Measurements from ENCODE around the gene KRCC1. TPM values are rescaled to one million over a fixed set of nuclear protein-coding genes. Genes with fewer than 3 reads are reported as not detected.
A peak's percentile ranks its signal among the peaks of the same experiment; 100 is the strongest.

KRCC1 gene
- total RNA-seq, 2 donors from 2014 or later: 11.7 to 20.3 TPM

DNA sequence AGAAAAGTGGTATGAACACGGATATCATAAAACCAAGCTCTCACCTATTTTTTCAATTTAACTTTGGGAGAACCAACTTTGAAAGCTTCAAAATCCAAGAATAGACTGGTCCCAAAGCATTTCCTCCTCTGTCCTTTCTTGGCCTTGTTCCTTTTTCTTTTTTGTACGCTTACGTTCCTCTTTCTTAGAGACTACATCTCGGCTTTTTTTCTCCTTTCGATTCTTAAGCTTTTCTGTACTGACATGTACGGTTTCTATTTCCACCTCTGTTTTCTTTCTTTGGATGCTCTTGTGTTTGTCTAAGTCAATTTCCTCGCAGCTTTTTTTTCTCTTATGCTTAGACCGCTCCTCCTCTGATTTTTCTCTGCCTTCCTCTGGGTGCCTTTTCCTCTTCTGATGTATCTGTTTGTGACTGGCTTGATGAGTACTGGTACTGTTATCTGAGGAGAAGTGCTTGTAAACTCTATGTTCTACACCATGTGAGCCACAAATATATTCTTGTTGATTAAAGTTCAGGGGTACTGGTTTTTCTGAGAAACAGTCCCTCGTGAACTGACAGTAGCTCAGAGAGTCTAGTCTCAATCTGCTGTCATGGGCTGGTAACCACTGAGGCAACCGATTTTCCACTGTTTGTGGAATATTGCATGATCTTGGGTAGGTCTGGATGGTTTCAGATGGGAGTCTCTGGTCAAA, 27.7 kb downstream of the KRCC1 start:
- Histone ChIP-seq H3K4me1 (ENCODE audit: control insufficient read depth, insufficient read depth, low read length) (no peaks in the 10 kb centered on the region), H3K9ac (ENCODE audit: extremely low read depth, low read length, poor library complexity, severe bottlenecking) (no peak overlapping the region), H3K27me3 (ENCODE audit: control insufficient read depth, insufficient read depth, low read length, poor library complexity, severe bottlenecking) (no peaks in the 10 kb centered on the region), H3K27ac (ENCODE audit: low read depth, low read length) (no peak overlapping the region), H3K9me3 (ENCODE audit: control insufficient read depth, low read length) (no peaks in the 10 kb centered on the region), H3K36me3 (ENCODE audit: control insufficient read depth, insufficient read depth, low read length) (peaks cover 23% of the 10 kb centered on the region), H3K4me3 (ENCODE audit: low read length) (no peak overlapping the region)
- Mint-ChIP-seq H3K9me3 (no peaks in the 10 kb centered on the region), H3K27me3 (ENCODE audit: insufficient read depth) (no peaks in the 10 kb centered on the region), H3K4me3 (no peak overlapping the region), H3K4me1 (no peaks in the 10 kb centered on the region), H3K36me3 (ENCODE audit: low read depth) (peaks cover 22% of the 10 kb centered on the region), H3K27ac (no peak overlapping the region)
- no peak for DNase-seq
- WGBS, 2 experiments (ENCODE audit: insufficient coverage in 1 of 2, insufficient read length in 1 of 2): 92 to 99% methylated on average over 9 to 10 of the region's 10 CpGs
- TF ChIP-seq, protein P1, sequence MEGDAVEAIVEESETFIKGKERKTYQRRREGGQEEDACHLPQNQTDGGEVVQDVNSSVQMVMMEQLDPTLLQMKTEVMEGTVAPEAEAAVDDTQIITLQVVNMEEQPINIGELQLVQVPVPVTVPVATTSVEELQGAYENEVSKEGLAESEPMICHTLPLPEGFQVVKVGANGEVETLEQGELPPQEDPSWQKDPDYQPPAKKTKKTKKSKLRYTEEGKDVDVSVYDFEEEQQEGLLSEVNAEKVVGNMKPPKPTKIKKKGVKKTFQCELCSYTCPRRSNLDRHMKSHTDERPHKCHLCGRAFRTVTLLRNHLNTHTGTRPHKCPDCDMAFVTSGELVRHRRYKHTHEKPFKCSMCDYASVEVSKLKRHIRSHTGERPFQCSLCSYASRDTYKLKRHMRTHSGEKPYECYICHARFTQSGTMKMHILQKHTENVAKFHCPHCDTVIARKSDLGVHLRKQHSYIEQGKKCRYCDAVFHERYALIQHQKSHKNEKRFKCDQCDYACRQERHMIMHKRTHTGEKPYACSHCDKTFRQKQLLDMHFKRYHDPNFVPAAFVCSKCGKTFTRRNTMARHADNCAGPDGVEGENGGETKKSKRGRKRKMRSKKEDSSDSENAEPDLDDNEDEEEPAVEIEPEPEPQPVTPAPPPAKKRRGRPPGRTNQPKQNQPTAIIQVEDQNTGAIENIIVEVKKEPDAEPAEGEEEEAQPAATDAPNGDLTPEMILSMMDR (conservative IDR thresholded peaks at IDR 0.05): no peak

DNA sequence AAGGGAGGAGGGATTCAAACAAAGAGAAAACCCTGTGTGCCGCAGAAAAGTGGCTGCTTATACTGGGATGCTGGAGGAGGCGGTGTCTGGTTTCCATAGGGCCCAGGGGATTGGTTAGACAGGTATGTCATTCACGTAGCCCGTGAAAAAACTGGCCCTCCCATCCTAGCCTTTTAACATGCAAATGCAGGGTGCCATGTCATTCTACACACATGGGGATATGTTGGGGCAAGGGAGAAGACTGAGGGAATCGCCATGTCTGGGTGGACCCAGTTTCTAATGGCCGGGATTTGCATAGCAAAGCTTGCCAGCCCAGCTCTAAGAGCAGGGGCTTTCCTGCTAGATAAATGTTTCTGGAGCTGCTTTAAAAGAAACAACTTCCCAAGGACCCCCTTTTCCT, 31.1 kb downstream of the KRCC1 start:
- Mint-ChIP-seq H3K9me3 (no peaks in the 10 kb centered on the region), H3K4me3 (peak overlapping the region; percentile 21), H3K27ac (no peak overlapping the region), H3K36me3 (ENCODE audit: low read depth) (peaks cover 16% of the 10 kb centered on the region), H3K27me3 (ENCODE audit: insufficient read depth) (no peaks in the 10 kb centered on the region), H3K4me1 (peaks cover 3% of the 10 kb centered on the region)
- TF ChIP-seq, protein P1 (conservative IDR thresholded peaks at IDR 0.05): no peak
- no peak overlapping the region for H3K4me3 ChIP-seq (ENCODE audit: low read length)
- H3K27ac ChIP-seq (ENCODE audit: low read depth, low read length): no peak overlapping the region
- no peaks in the 10 kb centered on the region for H3K27me3 ChIP-seq (ENCODE audit: control insufficient read depth, insufficient read depth, low read length, poor library complexity, severe bottlenecking)
- no peak overlapping the region for H3K9ac ChIP-seq (ENCODE audit: extremely low read depth, low read length, poor library complexity, severe bottlenecking)
- H3K36me3 ChIP-seq (ENCODE audit: control insufficient read depth, insufficient read depth, low read length): peaks cover 9% of the 10 kb centered on the region
- peak; percentile 92 for DNase-seq
- no peaks in the 10 kb centered on the region for H3K9me3 ChIP-seq (ENCODE audit: control insufficient read depth, low read length)
- H3K4me1 ChIP-seq (ENCODE audit: control insufficient read depth, insufficient read depth, low read length): no peaks in the 10 kb centered on the region
- WGBS, 2 experiments (ENCODE audit: insufficient coverage in 1 of 2, insufficient read length in 1 of 2): 55 to 63% methylated on average over 3 to 6 of the region's 6 CpGs

DNA sequence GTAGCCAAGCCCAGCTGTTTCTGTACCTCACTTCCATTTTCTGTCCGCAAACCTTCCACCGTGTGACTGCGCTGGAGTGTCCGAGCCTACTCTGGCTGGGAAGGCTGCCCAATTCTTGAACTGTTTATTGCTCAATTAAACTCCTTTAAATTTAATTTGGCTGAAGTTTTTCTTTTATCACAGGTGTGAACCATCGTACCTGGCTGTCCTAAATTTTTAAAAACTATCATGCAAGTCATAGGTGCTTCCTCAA, 33.0 kb downstream of the KRCC1 start:
- Histone ChIP-seq H3K9me3 (ENCODE audit: control insufficient read depth, low read length) (peaks cover 6% of the 10 kb centered on the region), H3K36me3 (ENCODE audit: control insufficient read depth, insufficient read depth, low read length) (no peaks in the 10 kb centered on the region), H3K9ac (ENCODE audit: extremely low read depth, low read length, poor library complexity, severe bottlenecking) (no peak overlapping the region), H3K4me3 (ENCODE audit: low read length) (no peak overlapping the region), H3K4me1 (ENCODE audit: control insufficient read depth, insufficient read depth, low read length) (no peaks in the 10 kb centered on the region), H3K27me3 (ENCODE audit: control insufficient read depth, insufficient read depth, low read length, poor library complexity, severe bottlenecking) (no peaks in the 10 kb centered on the region), H3K27ac (ENCODE audit: low read depth, low read length) (no peak overlapping the region)
- no peaks in the 10 kb centered on the region for H3K9me3 Mint-ChIP-seq
- 80 to 95% methylated on average over 2 to 5 of the region's 5 CpGs for WGBS, 2 experiments (ENCODE audit: insufficient coverage in 1 of 2, insufficient read length in 1 of 2)
- no peak overlapping the region for H3K27ac Mint-ChIP-seq
- TF ChIP-seq, protein P1 (conservative IDR thresholded peaks at IDR 0.05): no peak
- H3K27me3 Mint-ChIP-seq (ENCODE audit: insufficient read depth): peaks cover 2% of the 10 kb centered on the region
- peaks cover 21% of the 10 kb centered on the region for H3K4me1 Mint-ChIP-seq
- DNase-seq: no peak
- no peak overlapping the region for H3K4me3 Mint-ChIP-seq
- H3K36me3 Mint-ChIP-seq (ENCODE audit: low read depth): peaks cover under 1% of the 10 kb centered on the region

Data from endodermal cell (in vitro differentiated cells).